ENCODE results near the gene PRPSAP2. TPM values are rescaled to one million over a fixed set of nuclear protein-coding genes. Genes with fewer than 3 reads are reported as not detected.
"Not testable (repeated sequence)": the region's sequence is repeated elsewhere in the genome, so short reads cannot be mapped to it uniquely, and the experiment has no call there.

PRPSAP2 gene
- total RNA-seq, 4 donors from 2014 or later = 20.9 to 27.6 (median 23.4) TPM

DNA sequence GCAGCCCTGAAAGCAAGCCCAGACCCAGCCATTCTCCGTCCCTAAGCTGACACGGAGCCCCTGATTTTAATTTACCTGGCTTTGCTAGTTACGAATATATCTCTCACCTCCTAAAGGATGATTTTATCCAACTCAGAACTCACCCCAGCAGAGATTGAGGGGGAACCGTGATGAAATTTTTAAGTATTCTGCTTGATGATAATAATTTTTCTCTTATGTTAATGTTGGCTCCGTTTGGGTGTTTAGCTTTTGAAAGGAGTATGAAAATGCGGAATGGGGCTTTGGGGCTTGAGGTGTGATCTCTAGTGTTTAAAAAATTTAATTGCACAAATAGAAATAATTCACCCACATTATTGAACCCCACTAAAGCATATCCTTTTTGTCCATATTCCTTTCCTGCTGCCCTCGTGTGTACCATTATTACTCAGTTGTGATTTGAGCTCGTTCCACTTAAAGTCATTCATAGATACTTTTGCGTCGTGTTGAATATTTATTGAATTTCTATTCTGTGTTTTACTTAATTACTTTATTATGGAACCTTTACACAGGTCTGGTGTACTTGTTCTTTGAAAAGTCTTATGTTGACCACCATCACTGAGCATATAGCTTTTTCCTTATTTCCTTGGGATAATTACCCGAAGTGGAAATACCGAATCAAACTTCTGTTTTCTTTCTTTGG is 775 bp downstream of the PRPSAP2 start:
- 7 to 23% methylated on average over 9 to 10 of the region's 12 CpGs for WGBS, 2 donors (ENCODE audit: low coverage in 1 of 2)
- H3K9me3 ChIP-seq = no peaks in the 10 kb centered on the region
- TF ChIP-seq POLR2A (IDR thresholded peaks at IDR 0.05) (no peak), EP300 (IDR thresholded peaks at IDR 0.05) (no peak), POLR2AphosphoS5 (IDR thresholded peaks at IDR 0.05) (no peak)
- TF ChIP-seq, protein P1, sequence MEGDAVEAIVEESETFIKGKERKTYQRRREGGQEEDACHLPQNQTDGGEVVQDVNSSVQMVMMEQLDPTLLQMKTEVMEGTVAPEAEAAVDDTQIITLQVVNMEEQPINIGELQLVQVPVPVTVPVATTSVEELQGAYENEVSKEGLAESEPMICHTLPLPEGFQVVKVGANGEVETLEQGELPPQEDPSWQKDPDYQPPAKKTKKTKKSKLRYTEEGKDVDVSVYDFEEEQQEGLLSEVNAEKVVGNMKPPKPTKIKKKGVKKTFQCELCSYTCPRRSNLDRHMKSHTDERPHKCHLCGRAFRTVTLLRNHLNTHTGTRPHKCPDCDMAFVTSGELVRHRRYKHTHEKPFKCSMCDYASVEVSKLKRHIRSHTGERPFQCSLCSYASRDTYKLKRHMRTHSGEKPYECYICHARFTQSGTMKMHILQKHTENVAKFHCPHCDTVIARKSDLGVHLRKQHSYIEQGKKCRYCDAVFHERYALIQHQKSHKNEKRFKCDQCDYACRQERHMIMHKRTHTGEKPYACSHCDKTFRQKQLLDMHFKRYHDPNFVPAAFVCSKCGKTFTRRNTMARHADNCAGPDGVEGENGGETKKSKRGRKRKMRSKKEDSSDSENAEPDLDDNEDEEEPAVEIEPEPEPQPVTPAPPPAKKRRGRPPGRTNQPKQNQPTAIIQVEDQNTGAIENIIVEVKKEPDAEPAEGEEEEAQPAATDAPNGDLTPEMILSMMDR (IDR thresholded peaks at IDR 0.05) = no peak
- peak overlapping the region; percentile 85 to 100 (median 93) for H3K27ac ChIP-seq
- peak overlapping the region; percentile 70 to 71 for H3K4me3 ChIP-seq
- no peak for ATAC-seq
- peaks cover 3 to 43% (median 6%) of the 10 kb centered on the region in 3 donors for H3K4me1 ChIP-seq
- H3K36me3 ChIP-seq = no peaks in the 10 kb centered on the region
- no peaks in the 10 kb centered on the region for H3K27me3 ChIP-seq

DNA sequence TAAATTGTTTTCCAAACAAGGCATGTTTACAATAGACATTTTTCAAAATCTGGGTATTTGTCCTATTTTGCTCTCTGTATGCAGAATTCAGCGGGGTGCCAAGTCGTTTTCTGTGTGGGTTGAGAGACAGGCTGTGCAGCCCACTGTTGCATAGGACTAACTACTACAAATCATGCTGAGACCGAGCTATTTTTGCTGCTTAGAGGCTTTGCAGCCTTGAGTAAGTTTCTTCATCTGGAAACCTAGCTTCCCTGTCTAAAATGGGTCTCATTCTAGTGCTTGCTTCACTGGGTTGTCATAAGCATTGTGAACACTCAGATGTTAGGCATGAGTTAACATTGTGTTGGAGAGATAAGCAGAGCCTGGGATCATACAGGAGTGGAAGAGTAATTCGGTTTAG is 1.3 kb downstream of the PRPSAP2 start:
- Histone ChIP-seq H3K36me3 (no peaks in the 10 kb centered on the region), H3K9me3 (no peaks in the 10 kb centered on the region), H3K27me3 (no peaks in the 10 kb centered on the region), H3K4me3 (peak overlapping the region in 1 of 2 donors; percentile 71), H3K27ac (peak overlapping the region in 2 of 4 donors; percentile 95 to 100), H3K4me1 (peaks cover 3 to 43% (median 6%) of the 10 kb centered on the region in 3 donors)
- no peak for ATAC-seq
- 11% methylated on average over 1 of the region's 4 CpGs for WGBS, 2 donors (ENCODE audit: low coverage in 1 of 2)
- TF ChIP-seq POLR2A (IDR thresholded peaks at IDR 0.05) (no peak), EP300 (IDR thresholded peaks at IDR 0.05) (no peak), POLR2AphosphoS5 (IDR thresholded peaks at IDR 0.05) (no peak)
- TF ChIP-seq, protein P1 (IDR thresholded peaks at IDR 0.05) = no peak

DNA sequence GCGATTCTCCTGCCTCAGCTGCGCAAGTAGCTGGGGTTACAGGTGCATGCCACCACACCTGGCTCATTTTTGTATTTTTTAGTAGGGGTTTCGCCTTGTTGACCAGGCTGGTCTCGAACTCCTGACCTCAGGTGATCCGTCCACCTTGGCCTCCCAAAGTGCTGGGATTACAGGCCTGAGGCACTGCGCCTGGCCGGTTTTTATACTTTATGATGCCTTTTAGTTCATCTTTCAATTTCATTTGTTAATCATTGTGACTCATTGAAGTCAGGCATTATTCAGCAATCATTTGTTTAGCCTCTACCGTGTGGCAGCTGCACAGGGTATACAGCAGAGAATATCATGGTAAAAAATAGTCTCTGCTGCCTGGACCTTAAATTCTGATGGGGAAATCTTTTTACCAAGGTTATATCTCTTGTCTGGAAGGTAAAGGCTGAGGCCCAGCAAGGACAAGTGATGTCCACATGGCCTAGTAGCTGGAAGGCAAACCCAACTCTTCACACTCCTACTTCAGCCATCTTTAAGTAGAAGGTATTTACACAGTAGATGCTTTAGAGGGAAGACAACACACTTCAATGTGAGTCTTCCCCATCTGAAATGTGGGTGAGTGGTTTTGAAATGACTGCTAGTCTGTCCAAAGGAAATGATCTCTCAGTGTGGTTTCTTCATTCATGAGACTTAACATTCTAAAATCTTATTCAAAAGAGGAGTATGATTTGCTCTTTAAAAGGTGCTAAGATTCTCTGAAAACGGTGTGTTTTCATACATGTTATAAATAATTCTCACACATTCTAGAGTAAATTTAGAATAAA is 2.4 kb downstream of the PRPSAP2 start:
- no peaks in the 10 kb centered on the region for H3K9me3 ChIP-seq
- WGBS, 2 donors (ENCODE audit: low coverage in 1 of 2) = 73 to 85% methylated on average over 2 to 9 of the region's 9 CpGs
- ATAC-seq = no peak
- peaks cover 3 to 44% (median 5%) of the 10 kb centered on the region in 3 donors for H3K4me1 ChIP-seq
- H3K36me3 ChIP-seq = no peaks in the 10 kb centered on the region
- TF ChIP-seq POLR2AphosphoS5 (IDR thresholded peaks at IDR 0.05) = no peak
- TF ChIP-seq EP300 (IDR thresholded peaks at IDR 0.05) = no peak
- TF ChIP-seq, protein P1 (IDR thresholded peaks at IDR 0.05) = no peak
- TF ChIP-seq POLR2A (IDR thresholded peaks at IDR 0.05) = no peak
- no peak overlapping the region for H3K4me3 ChIP-seq
- no peaks in the 10 kb centered on the region for H3K27me3 ChIP-seq
- H3K27ac ChIP-seq = no peak overlapping the region

DNA sequence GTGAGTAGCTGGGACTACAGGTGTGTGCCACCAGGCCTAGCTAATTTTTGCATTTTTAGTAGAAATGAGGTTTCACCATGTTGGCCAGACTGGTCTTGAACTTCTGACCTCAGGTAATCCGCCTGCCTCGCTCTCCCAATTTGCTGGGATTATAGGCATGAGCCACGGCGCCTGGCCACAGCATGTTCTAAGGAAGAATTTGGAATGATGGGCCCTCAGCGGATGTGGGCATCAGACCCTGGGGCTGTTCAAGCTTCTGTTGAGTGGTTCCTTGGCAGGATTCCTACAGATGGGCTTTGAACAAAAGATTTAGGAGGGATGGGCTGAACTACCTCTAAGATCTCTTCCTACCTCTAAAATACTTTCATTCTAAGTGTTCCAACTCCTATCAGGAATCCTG is 4.1 kb downstream of the PRPSAP2 start:
- H3K27ac ChIP-seq = no peak overlapping the region
- peaks cover 0 to 13% of the 10 kb centered on the region in 2 donors for H3K36me3 ChIP-seq
- no peak for ATAC-seq
- no peaks in the 10 kb centered on the region for H3K27me3 ChIP-seq
- H3K9me3 ChIP-seq = no peaks in the 10 kb centered on the region
- peaks cover 0 to 33% (median 3%) of the 10 kb centered on the region in 3 donors for H3K4me1 ChIP-seq
- 100% methylated on average over 2 of the region's 5 CpGs for WGBS, 2 donors (ENCODE audit: low coverage in 1 of 2)
- no peak overlapping the region for H3K4me3 ChIP-seq
- TF ChIP-seq EP300 (IDR thresholded peaks at IDR 0.05) = no peak
- TF ChIP-seq POLR2AphosphoS5 (IDR thresholded peaks at IDR 0.05) = no peak
- TF ChIP-seq, protein P1 (IDR thresholded peaks at IDR 0.05) = no peak
- no peak for TF ChIP-seq POLR2A (IDR thresholded peaks at IDR 0.05)

DNA sequence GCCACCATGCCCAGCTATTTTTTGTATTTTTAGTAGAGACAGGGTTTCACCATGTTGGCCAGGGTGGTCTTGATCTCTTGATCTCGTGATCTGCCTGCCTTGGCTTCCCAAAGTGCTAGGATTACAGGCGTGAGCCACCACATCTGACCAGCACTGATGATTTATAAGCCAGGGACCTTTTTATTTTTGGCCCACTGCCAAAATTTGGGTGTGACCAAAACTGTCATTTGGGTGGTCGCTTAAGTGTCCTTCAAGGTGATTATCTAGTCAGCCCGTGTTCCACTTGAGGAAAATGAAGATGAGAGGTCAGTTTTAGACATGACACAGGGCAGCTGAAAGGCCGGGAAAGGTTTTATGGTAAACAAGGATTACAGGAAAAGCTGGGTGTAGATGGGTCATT is 7.1 kb downstream of the PRPSAP2 start:
- Histone ChIP-seq H3K36me3 (peaks cover 0 to 43% of the 10 kb centered on the region in 2 donors), H3K4me1 (peaks cover 0 to 10% (median 0%) of the 10 kb centered on the region in 3 donors)
- not testable (repeated sequence) for ATAC-seq, H3K4me3 ChIP-seq, H3K27ac ChIP-seq, H3K27me3 ChIP-seq, H3K9me3 ChIP-seq
- WGBS, 2 donors (ENCODE audit: low coverage in 1 of 2) = 47 to 60% methylated on average over 3 to 4 of the region's 5 CpGs

Measured in gastroesophageal sphincter (tissue), 4 donors.